Left ventricle myocardium inferior (tissue), 1 donor: ENCODE data around the gene SLC22A24. TPM values are rescaled to one million over a fixed set of nuclear protein-coding genes. Genes with fewer than 3 reads are reported as not detected.

ENCODE experiments used
- DNase-seq: peaks from one replicate; pipeline ENCODE4 v3.0.0-alpha.2; 2020
- H3K27ac ChIP-seq: fragments of 200-600 bp; replicated peaks from 2 replicates; pipeline ENCODE4 v1.8.0; 2021
- H3K27me3 ChIP-seq: fragments of 200-600 bp; 2 replicates; pipeline ENCODE4 v1.8.0; 2021; ENCODE audit warnings: low read depth
- H3K36me3 ChIP-seq: fragments of 200-600 bp; 2 replicates; pipeline ENCODE4 v1.8.0; 2021
- H3K4me1 ChIP-seq: fragments of 200-600 bp; 2 replicates; pipeline ENCODE4 v1.8.0; 2021
- H3K4me3 ChIP-seq: fragments of 200-600 bp; 2 replicates; pipeline ENCODE4 v1.8.0; 2021; ENCODE audit warnings: mild to moderate bottlenecking, moderate library complexity
- H3K9me3 ChIP-seq: fragments of 200-600 bp; replicated peaks from 2 replicates; pipeline ENCODE4 v1.8.0; 2021
- CTCF ChIP-seq: fragments of 200-600 bp; IDR thresholded peaks from 2 replicates; pipeline ENCODE4 v1.8.0; 2021; ENCODE audit warnings: antibody characterized with exemption, mild to moderate bottlenecking, borderline replicate concordance
- intact Hi-C: fragments of 100-400 bp; cut with micrococcal nuclease; formaldehyde crosslinking; loops from one replicate; pipeline ENCODE4 v1.11.0; 2022
- total RNA-seq: library from RNA; stranded (reverse); fragmentation: NEBNext Ultra II Directional; extraction: Animal tissue kit (Norgen Biotek cat#: 25700); gene quantifications from one replicate; pipeline ENCODE4 v1.2.1, GENCODE V29; 2021
- donor health status: DM: no; HTN: yes; CAD: no; lungs with severe emphysema.

SLC22A24 gene
- total RNA-seq, 1 donor from 2014 or later: not detected

GRCh38 chr11:63155794-63156193 lies 11.8 kb upstream of the SLC22A24 start:
- H3K9me3 ChIP-seq: peaks cover 19% of the 10 kb centered on the region
- no peaks in the 10 kb centered on the region for H3K36me3 ChIP-seq
- H3K27ac ChIP-seq: no peak overlapping the region
- no peak for TF ChIP-seq CTCF
- H3K27me3 ChIP-seq: peaks cover 8% of the 10 kb centered on the region
- no peaks in the 10 kb centered on the region for H3K4me1 ChIP-seq
- no peak for DNase-seq
- intact Hi-C loops: no loop called here
- H3K4me3 ChIP-seq: no peak overlapping the region

DNA sequence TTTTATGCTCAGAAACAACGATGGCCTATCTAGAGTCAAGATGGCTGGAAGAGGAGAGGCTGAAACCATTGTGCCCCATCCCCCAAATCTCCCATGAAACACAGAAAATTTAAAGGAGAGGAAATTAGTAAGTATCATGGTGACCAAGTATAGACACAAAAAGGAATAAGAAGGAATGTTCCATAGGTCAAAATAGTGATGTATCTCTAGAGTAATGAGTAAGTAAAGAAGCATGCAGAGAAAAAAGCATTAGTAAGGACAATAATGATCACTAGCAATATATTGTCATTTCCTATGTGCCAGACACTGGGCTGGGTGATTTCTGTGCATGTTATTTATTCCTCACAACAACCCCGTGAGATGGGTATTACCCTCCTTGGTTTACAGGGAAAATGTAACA lies 2.6 kb upstream of the SLC22A24 start:
- Histone ChIP-seq H3K4me3 (no peak overlapping the region), H3K4me1 (peaks cover 5% of the 10 kb centered on the region), H3K9me3 (peaks cover 4% of the 10 kb centered on the region), H3K36me3 (no peaks in the 10 kb centered on the region), H3K27ac (no peak overlapping the region), H3K27me3 (no peaks in the 10 kb centered on the region)
- intact Hi-C loops: no loop called here
- no peak for DNase-seq
- TF ChIP-seq CTCF: no peak

DNA sequence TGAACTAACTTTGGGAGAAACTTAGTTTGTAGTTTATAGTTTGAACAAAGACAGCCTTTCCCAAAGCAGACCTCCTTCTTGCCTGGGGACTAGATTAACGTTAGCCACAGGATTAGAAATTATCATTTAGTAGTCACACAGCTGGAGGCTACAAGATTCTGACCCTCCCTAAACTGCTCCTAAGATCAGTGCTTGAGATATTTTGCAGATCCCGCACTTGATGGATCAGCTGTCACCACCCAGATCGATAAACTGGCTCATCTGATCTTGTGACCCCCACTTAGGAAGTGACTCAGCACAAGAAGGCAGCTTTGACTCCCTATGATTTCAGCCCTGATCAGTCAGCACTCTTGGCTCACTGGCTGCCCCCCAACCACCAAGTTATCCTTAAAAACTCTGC lies 1.6 kb downstream of the SLC22A24 start:
- Histone ChIP-seq H3K27ac (no peak overlapping the region), H3K27me3 (no peaks in the 10 kb centered on the region), H3K4me1 (peaks cover 5% of the 10 kb centered on the region), H3K4me3 (no peak overlapping the region), H3K9me3 (peaks cover 4% of the 10 kb centered on the region), H3K36me3 (no peaks in the 10 kb centered on the region)
- DNase-seq: no peak
- intact Hi-C loops: no loop called here
- TF ChIP-seq CTCF: no peak

GRCh38 chr11:63132985-63133775 lies 10.8 kb downstream of the SLC22A24 start:
- TF ChIP-seq CTCF: no peak
- H3K27me3 ChIP-seq: peaks cover 29% of the 10 kb centered on the region
- H3K36me3 ChIP-seq: no peaks in the 10 kb centered on the region
- no peak overlapping the region for H3K4me3 ChIP-seq
- H3K4me1 ChIP-seq: no peaks in the 10 kb centered on the region
- no peak overlapping the region for H3K27ac ChIP-seq
- H3K9me3 ChIP-seq: peaks cover 12% of the 10 kb centered on the region
- no peak for DNase-seq
- intact Hi-C loops: no loop called here

GRCh38 chr11:63099555-63099954 lies 44.5 kb downstream of the SLC22A24 start:
- Histone ChIP-seq H3K4me3 (no peak overlapping the region), H3K4me1 (no peaks in the 10 kb centered on the region), H3K9me3 (peaks cover 45% of the 10 kb centered on the region), H3K36me3 (no peaks in the 10 kb centered on the region), H3K27ac (no peak overlapping the region), H3K27me3 (peaks cover 6% of the 10 kb centered on the region)
- no peak for DNase-seq
- intact Hi-C loops: no loop called here
- TF ChIP-seq CTCF: no peak
